ENCODE results near the gene ALS2CL. TPM values are rescaled to one million over a fixed set of nuclear protein-coding genes. Genes with fewer than 3 reads are reported as not detected.

Gene ALS2CL
- total RNA-seq, 4 donors from 2014 or later = 3.7 to 30.6 (median 6.7) TPM

GRCh38 chr3:46671541-46672348 lies 21.7 kb downstream of the ALS2CL start:
- ATAC-seq (ENCODE audit: low FRiP score) = no peak
- peak; percentile 4 for DNase-seq (ENCODE audit: low spot score)
- no peak for TF ChIP-seq CTCF (IDR thresholded peaks at IDR 0.05)

DNA sequence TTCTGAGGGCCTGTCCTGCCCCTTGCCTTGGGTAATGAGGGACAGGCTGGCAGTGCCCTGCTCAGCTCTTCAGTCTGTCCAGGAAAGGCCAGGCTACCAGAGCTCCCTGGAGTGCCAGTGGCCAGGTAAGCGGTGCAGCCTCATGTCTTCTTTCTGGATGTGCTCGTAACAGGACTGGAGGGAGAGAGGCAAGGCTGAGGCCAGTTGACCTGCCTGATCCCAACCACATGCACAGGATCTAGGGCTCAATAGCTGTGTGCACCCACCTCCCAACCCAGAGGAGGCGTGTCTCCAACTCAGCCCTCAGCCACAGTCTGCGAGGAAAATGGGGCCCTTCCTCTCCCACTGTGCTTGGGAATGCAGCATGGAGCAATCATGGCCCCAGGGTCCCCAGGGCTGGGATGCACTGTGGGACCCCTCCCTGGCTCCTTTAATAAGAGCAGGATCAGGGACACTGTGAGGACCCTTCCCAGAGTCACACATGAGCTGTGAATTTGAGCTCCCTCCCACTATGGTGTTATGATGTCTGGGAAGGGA lies 22.5 kb downstream of the ALS2CL start:
- DNase-seq (ENCODE audit: low spot score) (peak; percentile 14), ATAC-seq (ENCODE audit: low FRiP score) (no peak)
- TF ChIP-seq CTCF (IDR thresholded peaks at IDR 0.05) = no peak

GRCh38 chr3:46670000-46670890 lies 23.2 kb downstream of the ALS2CL start:
- DNase-seq (ENCODE audit: low spot score) = peak; percentile 17
- TF ChIP-seq CTCF (IDR thresholded peaks at IDR 0.05) = no peak

GRCh38 chr3:46669191-46669999 lies 24.1 kb downstream of the ALS2CL start:
- no peak for TF ChIP-seq CTCF (IDR thresholded peaks at IDR 0.05)
- ATAC-seq (ENCODE audit: low FRiP score) = no peak
- DNase-seq (ENCODE audit: low spot score) = peak; percentile 14

More at GRCh38 chr3:46670000-46670890, 23.2 kb downstream of the ALS2CL start:
- ATAC-seq (ENCODE audit: low FRiP score) = no peak

- peak; percentile 1 for DNase-seq (ENCODE audit: low spot score)
- TF ChIP-seq CTCF (IDR thresholded peaks at IDR 0.05) = no peak
- no peak for ATAC-seq (ENCODE audit: low FRiP score)
These were observed 24.9 kb downstream of the ALS2CL start for GRCh38 chr3:46668591-46668990.

DNA sequence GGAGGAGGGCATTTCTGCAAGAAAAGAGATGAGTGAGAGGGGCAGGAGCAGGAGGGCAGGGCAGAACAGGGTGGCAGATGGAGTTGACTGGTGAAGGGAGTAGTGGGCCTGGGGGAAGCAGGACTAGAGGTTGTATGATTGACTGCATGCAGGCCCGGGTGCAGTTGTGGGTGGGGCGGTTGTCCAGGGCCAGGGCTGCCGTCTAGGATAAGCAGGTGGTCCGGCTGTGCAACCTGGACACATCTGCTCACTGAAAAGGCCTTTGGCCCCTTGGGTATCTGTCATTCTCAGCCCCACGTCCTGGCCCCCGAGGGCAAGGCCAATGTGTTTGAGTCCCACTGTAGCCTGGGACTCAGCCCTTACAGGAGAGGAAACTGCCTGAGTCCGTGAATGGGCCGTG lies 25.4 kb downstream of the ALS2CL start:
- peak; percentile 18 for DNase-seq (ENCODE audit: low spot score)
- no peak for ATAC-seq (ENCODE audit: low FRiP score)
- TF ChIP-seq CTCF (IDR thresholded peaks at IDR 0.05) = no peak
